Heart left ventricle (tissue), 13 donors: ENCODE data around the gene NOVA1.

Experiments used
- CTCF ChIP-seq, 12 donors: fragments of 200-600 bp; sonication (generic) in 4 of 12; IDR thresholded peaks; one replicate each; pipeline versions ENCODE4 v1.5.0 to v1.8.0; 2018 to 2022; ENCODE audit warnings: antibody characterized with exemption in 12 of 12, mild to moderate bottlenecking in 5 of 12
- POLR2A ChIP-seq, 2 donors: fragments of 450-650 bp; IDR thresholded peaks; one replicate each; pipeline ENCODE4 v1.6.1; 2017; ENCODE audit warnings: antibody characterized with exemption in 2 of 2, mild to moderate bottlenecking in 2 of 2, moderate library complexity in 2 of 2
- donor health status: ischemic (EF 13 %, LVEDD 7.1; RV severe dilation, severe dysfunction).
- donor health status: DM: no; HTN: yes; CAD: no.
- donor health status: DM: no; HTN: no; CAD: no.
- donor health status: ischemic (EF 25% LVEDD 6.9; RV normal size, moderate dysfunction).
- donor health status: ischemic (EF 25% LVEDD 5.7; RV mildly dilated, moderate dysfunction).
- donor health status: ischemic (EF 35%, LVEDD 5.7; RV mildly dilated, moderate dysfunction).
- donor health status: nonischemic (EF 11% LVEDD 7.7; RV severe dilation, severe dysfunction).
- donor health status: DM: yes; HTN: yes; CAD: no.
- donor health status: PGD.
- donor health status: ischemic (EF 29% LVEDD 5.4; RV normal size, mild dysfunction).
- donor health status: nonischemic (EF 23%, LVEDD 6.1; RV moderate dilation, normal function).

- TF ChIP-seq CTCF (IDR thresholded peaks at IDR 0.05) (no peak), POLR2A (IDR thresholded peaks at IDR 0.05) (no peak)
Observed at GRCh38 chr14:26549571-26549970, 48.3 kb downstream of the NOVA1 start.
